ENCODE results near the gene UPK2.

The UPK2 gene

DNA sequence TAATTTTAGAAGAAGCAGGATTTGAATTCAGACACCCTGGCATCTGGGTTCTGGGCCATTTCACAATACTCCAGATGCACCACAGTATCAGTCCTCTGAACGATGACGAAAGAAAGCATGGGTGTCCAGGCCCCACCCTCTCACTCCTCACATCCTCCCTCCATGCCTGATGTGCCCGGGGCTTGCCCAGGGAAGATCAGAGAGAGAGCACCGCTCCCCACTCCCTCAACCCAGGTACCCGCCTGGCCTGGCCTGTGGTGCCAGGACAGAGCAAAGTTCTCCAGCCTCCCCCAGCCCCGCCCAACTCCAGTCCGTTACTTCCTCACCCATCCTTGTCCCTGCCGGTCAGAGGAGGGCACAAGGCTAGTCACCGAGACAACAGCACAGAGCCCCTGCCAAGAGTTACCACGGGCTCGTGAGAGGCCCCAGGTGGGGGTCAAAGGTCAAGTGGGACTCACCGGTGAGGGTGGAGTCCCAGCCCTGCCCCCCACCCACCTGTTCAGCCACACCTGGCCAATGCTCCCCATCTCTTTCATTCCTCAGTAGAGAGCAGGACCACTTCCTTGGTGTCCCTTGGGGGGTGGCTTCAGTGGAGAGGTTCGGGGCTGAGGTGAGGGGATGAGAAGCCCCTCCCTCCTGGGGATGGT, 38.5 kb upstream of the UPK2 start:
- no peak for DNase-seq (ENCODE audit: low read depth)

DNA sequence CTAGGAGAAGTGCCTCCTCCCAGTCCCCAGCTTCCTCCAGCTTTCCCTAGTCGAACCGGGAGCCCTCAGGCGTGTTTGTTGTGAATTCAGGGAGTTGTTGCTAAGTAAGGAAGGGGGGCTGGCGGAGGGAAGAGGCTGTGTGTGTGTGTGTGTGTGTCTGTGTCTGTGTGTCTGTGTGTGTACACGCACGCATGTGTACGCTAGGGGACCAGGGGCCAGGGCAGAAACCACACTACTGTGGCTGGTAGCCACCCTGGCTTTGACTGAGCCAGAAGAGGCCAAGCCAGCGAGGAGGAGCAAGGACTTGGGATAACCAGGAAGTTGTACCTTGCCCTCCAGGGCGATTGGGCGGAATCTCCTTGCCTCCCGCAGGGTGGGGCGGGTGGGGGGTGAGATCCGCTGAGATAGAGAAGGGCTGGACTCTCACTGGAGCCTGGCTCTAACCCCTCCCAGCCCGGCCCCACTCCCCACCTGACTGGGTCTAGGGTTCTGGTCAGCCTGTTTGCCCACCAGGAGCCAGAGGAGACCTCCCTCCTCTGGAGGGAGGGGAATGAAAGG, 37.9 kb upstream of the UPK2 start:
- no peak for DNase-seq (ENCODE audit: low read depth)

DNA sequence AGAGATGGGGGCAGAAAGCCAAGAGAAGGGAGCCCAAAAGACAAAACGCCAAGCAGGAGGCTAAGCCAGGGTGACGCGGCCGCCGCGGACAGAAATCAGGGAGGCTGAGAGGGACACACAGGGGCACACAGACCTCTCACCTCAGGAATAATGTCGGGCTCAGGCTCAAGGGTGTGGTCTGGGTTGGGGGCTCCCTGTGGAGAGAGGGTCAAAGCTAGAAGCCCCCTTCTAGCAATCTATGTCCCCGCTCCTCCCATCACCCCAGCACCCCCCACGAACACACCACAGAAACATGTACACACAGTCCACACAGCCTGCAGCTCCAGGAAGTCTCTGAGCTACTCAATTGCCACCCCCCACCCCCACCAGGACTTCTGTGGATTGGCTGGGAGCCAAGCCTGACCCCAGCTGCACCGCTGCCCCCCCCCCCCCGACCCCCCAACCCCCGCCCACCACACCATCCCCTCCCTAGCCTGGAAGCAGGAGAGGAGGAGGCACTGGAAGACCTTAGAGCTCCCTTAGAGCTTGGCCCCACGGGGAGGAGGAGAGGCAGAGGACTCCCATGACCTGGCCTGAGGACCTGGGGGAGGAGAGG, 37.3 kb upstream of the UPK2 start:
- DNase-seq (ENCODE audit: low read depth) = no peak

DNA sequence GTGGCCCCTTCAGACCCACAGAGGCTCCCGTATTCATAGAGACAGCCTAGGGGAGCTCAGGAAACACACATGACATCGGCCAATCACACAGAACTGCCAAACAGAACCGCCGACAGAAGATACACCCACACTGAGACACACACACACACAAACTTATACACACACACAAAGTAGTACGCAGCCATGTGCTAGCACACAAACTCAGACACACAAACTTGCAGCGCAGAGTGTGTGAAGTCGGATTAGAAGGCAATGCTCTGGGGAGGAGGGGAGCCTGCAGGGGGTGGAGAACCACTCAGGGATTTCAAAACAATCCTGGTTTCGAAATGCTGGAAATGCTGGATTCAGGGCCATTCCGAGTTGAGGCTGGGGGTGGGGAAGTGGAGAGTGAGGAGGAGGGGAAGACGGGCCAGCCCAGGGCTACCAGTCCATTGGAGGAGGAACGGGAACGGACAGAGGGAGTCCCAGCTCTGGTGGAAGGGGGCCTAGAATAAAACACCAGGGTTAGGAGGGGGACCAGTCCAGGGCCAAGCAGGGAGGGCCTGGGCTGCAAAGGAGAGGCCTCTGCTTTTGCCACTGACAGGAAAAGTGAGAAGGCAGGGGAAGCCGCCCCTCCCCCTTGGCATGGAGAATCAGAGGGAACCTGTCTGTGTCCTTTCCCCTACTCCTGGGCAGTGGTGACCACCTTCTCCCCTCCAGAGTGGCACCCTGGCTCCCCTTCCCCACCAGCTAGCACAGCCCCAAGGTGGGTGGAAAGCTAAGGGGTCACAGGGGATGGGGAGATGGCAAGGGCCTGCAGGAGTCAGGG, 34.8 kb upstream of the UPK2 start:
- DNase-seq (ENCODE audit: low read depth) = no peak

DNA sequence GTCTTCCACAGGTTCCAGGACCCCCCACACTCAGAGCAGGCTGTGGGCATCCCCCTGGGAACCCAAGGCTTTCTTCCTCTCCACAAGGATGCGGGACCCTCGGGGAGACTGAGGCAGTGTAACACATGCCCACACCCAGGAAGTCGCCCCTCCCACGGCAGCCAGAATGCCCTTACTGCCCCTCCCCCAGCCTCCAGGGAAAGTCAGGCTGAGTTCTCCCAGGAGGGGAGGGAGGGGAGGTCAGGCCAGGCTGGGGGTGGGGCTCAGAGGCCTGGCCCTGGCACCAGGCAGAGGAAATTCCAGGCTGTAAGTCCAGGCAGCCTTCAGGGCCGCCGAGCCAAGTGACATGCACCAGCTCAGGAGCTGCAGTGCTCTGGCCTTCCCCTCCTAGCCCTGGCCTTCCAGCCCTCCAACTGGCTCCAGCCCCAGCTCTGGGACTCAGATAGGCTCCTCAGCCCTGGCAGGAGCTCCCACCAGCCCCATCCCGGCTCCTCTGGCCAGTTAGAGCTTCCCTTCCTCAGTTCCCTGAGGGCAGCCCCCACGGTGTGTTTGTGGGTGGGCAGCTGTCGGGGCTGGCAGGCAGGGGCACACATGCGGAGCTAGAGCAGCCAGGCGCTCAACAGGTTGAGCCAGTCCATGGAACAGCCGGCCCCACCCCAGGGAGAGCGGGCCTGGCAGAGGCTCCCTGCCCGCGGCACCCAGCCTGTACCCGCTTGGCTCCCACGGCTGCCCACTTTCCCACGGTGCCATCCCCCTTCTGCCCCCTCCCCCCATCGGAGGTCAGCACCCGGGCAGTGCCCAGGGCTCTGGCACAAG, 34.0 kb upstream of the UPK2 start:
- DNase-seq (ENCODE audit: low read depth) = no peak

DNA sequence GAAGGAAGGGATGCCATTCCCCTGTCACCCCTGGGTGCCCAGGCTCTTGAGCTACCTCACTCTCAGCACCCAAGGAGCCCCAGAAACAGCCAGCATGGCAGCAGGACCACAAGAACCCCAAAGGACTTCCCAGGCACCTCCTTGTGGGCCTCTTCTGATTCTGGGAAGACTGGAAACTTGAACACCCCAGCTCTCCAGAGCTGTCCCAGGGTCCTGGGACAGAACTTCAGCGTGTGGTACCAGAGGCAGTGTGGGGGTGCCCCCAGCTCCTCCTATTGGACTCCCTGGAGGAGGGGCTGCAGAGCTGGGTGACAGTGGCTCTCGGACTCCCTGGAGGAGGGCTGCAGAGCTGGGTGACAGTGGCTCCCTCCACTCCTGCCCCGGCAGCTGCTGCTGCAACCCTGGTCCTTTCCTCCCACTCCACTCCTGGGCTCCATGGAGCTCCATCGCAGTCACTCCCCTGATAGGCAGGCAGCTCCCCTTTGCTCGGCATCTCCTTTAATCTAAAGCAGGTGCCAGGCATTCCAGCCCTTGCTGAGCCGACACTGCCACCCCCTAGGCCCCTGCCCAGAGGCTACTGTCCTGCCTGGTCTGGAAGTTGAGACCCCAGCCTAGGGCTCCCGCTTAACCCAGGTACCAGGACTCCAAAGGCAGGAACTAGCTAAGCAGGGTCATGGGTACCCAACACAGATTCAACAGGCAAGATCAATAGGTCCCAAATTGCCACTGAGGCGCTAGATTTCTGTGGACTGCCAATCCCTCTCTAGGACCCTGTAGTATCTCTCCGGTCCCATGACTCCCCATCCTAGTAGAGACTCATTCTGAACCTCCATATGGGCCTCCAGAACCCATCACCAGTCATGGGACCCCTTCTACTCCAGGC, 33.1 kb upstream of the UPK2 start:
- DNase-seq (ENCODE audit: low read depth) = no peak

DNA sequence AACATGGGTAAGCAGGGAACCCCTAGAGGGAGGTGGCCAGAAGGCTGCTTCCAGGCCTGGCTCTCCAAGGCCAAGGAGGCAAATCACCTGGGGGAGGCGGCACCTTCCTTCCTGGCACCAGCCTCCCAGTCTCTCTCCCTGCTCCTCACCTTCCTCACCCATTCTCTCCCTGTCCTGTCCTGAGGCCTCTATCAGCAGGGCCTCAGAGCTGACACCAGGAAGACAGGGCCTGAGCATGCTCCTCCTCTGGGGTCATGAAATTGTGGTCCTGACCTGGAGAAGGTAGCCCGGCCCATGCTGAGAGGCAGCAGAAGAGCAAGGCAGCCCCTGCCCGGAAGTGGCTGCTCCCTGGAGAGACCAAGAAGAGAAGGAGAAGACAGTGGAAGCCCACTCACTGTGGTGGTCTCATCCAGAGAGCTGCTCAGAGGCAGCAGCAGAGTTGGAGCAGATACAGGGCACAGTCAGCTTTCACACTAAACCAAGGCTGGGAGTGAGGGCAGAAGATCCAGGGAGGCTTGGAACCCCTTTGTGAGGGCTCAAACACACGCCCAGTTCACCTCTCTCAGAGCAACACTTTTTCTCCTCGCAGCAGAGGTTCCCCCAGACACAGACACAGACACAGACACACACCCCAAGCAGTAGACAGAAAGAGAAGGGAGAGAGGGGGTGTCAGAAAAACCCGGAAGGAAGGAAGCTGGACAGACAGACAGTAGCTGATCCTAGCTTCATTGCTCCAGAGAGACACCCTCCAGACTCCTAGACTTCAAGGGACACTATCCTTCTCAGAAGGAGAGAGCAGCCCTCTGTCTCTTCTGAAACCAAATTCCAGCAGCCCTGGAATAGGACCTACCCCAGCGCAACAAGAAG, 32.1 kb upstream of the UPK2 start:
- DNase-seq (ENCODE audit: low read depth) = no peak

DNA sequence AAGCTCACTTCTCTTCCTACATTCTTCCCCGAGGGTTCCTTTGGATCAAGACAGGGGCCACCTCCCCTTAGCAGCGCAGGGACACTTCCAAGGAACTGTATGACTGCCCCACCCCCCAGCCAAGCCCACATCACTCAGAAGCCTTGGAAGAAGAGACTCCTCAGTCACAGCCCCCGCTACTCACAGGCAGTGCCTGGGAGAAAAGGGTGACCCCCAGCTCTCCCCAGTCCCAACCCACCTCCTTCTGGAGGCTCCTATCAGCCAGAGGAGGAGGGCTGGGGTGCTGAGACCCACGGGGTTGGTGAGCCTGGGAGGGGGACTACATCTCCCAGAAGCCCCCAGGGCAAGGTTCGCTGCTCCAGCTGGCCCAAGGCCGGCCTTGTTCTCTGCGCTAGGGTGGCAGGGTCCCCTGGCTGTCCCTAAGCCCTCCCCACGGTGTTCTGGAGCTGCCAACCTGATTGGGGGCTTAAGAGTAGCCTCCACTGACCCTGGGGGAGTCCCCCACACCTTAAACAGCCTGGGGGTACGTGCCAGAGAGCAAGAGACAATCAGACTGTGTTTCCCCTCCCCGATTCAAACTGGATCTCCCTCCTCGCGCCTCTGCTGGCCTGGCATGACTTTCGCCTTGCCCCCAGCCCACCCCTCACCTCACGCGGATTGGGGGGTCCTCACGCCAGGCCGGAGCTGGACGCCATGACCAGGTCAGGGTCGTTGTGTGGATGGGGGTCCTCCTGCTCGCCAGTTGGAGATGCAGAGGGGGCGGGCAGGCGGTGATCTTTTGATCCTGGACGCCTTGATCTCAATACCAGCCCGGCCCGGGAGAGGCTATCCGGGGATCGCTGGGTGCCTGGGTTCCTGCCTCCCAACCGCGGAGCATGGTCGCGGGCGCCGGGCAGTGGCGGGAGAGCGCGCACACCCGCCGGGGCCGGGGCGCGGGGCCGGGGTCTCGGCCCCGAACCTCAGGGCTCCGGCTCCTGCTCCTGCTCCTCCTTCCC, 31.2 kb upstream of the UPK2 start:
- DNase-seq (ENCODE audit: low read depth) = no peak

DNA sequence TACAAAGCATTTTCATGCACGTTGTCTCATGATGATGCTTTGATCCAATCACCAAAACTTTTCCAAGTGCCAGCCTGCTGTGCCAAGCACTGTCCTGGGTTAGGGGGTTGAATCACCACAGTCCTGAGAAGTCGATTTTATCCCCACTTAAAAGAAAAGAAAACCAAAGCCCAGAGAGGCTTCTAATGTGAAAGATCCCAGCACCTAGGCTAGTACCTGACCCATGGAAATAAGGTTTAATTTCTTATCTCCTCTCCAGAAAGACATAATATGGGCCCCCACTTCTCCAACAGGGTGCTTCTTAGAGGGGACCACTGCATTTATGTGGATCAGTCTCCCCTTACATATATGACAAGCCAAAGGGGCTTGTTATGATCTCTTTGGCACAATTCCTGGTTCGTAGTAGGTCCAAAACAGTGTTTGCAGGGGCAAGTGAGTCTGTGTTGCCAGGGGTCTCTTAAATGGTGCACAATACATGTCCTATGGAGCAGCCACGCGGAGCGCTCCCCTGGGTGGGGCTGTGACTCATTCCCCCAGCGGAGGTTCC, 28.5 kb upstream of the UPK2 start:
- no peak for DNase-seq (ENCODE audit: low read depth)

DNA sequence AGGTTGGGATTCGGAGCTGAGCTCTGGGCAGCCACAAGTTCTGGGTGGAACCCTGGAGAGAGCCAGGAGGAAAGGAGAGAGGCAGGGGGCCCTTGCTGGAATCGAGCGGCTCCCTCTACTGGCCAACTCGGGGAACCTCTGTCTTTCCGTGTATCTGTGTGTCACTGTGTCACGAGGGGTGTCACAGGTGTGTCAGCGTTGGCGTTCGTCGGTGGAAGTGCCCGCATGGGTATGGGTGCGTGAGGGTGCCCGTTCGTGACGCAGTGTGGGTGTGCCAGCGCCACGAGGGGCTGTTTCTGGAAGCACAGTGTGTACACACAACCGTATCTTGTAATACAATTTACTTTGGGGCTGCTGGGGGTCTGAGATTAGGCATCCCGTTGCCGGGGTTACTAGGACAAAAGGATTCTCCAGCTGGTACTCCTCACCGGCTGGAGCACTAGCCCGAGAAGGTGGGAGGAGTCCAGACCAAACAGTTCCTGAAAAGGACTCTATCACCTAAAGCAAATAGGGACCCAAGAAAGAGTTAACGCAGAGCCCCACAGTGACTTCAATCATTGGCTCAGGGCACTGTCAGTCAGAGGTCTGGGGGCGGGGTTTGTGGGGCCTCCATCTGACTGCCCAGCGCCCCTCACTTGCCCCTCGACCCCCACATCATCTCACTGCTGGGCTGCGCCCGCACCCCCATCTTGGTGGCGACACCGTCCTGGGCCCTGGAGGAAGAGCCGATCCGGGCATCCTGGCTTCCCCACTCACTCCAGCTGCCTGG, 27.8 kb upstream of the UPK2 start:
- DNase-seq (ENCODE audit: low read depth) = peak; percentile 83

DNA sequence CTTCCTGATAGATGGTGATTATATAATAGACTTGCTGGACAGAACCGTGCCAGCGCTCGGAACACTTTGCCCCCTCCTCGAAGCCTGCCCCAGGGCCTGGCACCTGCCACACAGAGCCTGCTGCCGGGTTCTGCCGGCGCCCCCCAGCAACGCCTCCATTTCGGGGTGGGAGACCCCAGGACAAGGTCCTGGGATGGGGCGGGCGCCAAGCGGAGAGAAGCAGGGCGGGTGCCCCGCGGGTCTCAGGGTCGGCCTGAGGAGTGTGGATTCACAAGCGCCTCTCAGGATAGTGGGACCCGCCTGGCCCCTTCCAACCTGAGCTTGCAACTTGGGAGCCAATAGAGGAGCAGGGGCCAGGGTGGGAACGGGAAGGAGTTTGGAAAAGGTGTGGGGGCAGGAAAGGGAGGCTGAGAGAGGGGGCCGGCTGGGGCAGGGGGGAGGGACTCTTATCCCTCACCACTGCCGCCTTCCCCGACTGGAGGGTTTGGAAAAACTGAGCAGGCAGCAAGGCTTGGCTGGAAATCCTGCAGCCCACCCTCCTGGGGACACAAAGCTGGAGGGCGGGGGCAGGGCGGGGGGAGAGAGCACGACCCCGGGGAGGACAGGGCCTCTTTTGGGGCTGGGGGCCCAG, 27.1 kb upstream of the UPK2 start:
- no peak for DNase-seq (ENCODE audit: low read depth)

DNA sequence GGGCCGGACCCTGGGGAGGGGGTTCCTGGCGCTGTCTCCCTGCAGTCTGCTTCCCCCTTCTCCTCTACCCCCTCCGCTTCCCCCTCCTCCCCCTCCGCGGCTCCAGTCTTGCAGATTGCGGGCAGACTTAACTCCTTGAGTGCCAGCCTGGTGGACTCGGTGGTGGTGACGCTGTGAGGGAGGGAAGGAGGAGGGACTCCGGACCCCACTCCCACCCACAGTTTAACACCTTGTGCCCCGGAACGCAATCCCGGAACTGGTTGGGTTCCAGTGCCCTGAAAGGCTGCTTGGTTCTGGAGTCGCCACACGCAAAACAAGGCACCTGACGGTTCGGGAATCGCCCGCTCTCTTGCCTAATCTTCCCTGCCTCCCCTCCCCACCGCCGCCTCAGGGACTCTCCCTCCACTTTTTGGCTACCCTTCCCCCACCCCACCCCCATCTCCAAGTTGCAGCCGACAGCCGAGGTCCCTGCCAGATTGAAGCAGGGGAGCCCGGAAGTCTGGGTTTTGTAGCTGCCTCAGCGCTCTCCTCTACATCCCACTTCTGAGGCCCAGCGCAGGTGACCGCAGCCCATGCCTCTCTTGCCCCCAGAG, 26.5 kb upstream of the UPK2 start:
- peak; percentile 61 for DNase-seq (ENCODE audit: low read depth)

DNA sequence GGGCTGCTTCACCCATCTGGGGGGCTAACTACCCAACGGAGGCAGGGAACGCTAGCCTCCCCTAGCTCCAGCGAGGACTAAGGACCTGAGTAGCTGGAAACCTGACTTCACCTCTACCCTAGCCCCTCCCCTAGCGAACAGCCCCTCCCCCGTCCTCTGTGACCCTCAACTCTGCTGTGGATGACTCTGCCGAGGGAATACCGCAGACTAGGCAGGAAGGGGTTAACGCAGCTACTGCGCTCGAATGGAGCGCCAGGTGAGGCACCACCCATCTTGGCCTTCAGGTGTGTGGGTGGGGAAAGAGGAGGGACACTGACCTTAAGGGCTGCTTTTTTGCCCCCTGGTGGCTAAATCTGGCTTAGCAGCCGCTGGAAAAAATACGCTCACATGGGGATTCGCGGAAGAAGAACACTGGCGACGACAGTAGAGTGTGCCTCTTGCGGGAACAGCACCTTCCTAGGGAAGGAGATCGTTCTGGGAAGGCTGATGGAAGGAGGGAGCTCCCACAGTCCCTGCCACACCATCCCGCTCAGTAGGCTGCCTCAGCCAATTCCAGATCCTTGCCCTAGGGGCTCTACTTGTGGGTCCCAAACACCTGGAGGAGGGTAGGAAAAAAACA, 25.9 kb upstream of the UPK2 start:
- peak; percentile 69 for DNase-seq (ENCODE audit: low read depth)

DNA sequence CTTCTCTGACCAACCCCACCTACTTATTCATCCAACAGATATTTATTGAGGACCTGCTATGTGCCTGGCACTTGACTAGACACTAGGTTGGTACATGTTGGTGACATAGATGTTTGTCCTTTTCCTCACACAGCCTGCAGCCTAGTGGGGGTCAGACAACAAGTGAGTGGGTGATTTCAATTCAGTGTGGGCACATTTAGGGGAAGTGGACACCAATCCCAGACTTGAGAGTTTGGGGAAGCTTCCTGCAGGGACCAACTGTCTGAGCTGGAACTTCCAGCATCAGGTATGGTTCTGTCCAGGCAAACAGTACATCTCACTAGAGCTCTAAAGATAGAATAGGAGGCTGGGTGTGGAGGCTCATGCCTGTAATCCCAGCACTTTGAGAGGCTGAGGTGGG, 24.5 kb upstream of the UPK2 start:
- no peak for DNase-seq (ENCODE audit: low read depth)

DNA sequence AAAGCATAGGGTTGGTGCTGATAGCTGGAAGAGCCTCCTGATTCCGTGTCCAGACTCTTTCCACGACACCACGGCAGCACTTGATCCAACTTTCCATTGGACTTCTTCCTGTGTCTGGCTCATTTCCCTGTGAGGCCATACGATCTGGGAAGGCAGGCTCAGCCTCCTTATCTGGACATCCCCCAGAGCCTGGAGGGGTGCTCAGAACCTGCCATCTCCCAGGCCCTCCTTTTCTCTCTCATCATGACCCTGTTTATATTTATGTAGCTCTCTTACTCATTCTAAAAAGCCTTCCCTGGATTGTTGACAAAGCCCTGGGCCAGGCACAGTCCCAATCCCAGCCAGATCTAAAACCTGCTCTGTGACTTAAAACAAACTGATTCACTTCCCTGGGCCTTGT, 22.6 kb upstream of the UPK2 start:
- DNase-seq (ENCODE audit: low read depth) = no peak

DNA sequence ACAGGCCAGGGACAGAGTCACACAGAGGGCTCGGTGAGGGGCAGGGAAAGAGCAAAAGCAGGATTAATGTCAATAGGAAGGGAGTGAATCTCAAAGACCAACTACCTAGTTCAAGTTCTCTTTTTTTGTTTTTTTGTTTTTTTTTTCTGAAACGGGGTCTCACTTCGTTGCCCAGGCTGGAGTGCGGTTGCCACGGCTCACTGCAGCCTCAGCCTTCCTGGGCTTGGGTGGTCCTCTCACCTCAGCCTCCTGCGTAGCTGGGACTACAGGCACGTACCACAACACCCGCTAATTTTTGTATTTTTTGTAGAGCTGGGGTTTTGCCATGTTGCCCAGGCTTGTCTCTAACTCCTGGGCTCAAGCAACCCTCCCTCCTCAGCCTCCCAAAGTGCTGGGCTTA, 20.7 kb upstream of the UPK2 start:
- no peak for DNase-seq (ENCODE audit: low read depth)

Data from stimulated activated CD8-positive, alpha-beta memory T cell treated with anti-CD3 and anti-CD28 coated beads, Interleukin-12 subunit alpha, Interleukin-12 subunit beta, amount 100 ng/mL, for 4 hours (primary cell).